Effector memory CD8-positive, alpha-beta T cell (primary cell): ENCODE results near the gene KLHL2.

ENCODE experiments used
- ATAC-seq: fragments of 150-1000 bp; cut with Tn5 transposase; replicated peaks from 2 replicates; pipeline ENCODE4 v1.10.0; 2021; ENCODE audit warnings: mild to moderate bottlenecking, moderate library complexity
- DNase-seq, 3 experiments: peaks; one replicate each; pipeline ENCODE4 v3.0.0; 2021
- H3K27ac Mint-ChIP-seq, 2 donors: one replicate each; pipeline ENCODE4 v1.8.0; 2022; ENCODE audit warnings: mild to moderate bottlenecking in 2 of 2, mixed read lengths in 2 of 2, moderate library complexity in 2 of 2
- H3K27me3 Mint-ChIP-seq, 2 donors: one replicate each; pipeline ENCODE4 v1.8.0; 2022; ENCODE audit warnings: mixed read lengths in 2 of 2
- H3K36me3 Mint-ChIP-seq: one replicate; pipeline ENCODE4 v1.8.0; 2022; ENCODE audit warnings: mild to moderate bottlenecking, moderate library complexity, mixed read lengths; ENCODE audit not compliant: insufficient read depth
- H3K4me1 Mint-ChIP-seq, 2 donors: one replicate each; pipeline ENCODE4 v1.8.0; 2022; ENCODE audit warnings: low read depth in 2 of 2, mixed read lengths in 2 of 2
- H3K4me3 Mint-ChIP-seq, 2 donors: one replicate each; pipeline ENCODE4 v1.8.0; 2022; ENCODE audit warnings: mild to moderate bottlenecking in 2 of 2, mixed read lengths in 2 of 2, moderate library complexity in 2 of 2
- H3K9me3 Mint-ChIP-seq, 2 donors: one replicate each; pipeline ENCODE4 v1.8.0; 2022; ENCODE audit warnings: mixed read lengths in 2 of 2

Gene KLHL2

DNA sequence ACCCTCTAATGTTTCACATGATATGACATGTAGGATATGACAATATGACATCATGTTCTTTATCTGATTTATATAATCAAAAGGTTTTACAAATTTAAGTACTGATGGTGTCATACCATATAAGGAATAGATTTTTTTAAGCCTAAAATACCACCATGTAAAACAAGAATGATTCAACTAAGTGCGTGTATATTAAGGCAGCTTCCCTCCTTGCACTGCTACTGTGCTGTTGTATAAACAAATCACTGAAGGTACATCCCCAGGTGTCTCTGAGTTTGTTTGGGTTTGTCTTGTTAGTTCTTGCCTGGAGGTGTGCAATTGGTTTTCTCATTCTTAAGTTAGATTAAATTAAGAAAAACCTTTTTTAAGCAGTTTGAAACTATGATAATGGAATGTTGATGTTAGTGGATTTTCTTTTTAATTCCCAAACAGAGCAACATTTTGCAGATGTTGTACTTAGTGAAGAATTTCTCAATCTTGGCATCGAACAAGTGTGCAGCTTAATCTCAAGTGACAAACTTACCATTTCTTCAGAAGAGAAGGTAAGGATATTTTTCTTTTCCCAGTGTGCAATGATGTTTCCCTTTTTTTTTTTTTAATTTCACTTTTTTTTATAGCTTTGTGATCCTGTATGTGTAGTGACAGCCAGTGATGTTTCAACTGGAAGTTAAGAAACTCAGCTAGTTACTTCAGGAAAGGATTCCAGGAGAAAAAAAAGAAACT lies 86.7 kb downstream of the KLHL2 start:
- DNase-seq (no peak), ATAC-seq (no peak)
- Mint-ChIP-seq H3K27ac (peak overlapping the region in 1 of 2 donors; percentile 70), H3K36me3 (peaks cover 8% of the 10 kb centered on the region), H3K9me3 (no peaks in the 10 kb centered on the region), H3K4me3 (no peak overlapping the region), H3K27me3 (no peaks in the 10 kb centered on the region), H3K4me1 (peaks cover 9 to 17% of the 10 kb centered on the region in 2 donors)

DNA sequence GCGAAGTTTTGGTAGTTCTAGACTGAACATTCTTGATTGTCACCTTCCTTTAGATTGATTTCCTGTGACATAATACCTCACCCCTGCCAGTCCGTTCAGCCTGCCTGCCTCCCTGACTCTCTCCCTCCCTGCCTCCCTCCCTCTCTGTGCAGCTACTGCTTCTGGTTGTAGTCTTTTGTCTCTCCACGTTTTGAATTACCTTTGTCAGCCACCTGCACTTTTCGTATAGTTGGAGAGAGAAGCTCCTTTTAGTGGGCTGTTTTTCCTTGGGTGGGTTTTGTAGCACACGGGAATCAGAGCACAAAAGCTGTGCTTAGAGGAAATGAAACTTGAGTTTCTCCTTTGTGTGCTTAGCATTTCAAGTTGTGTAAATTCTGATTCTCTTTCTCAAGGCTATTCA lies 87.5 kb downstream of the KLHL2 start:
- peak; percentile 78 for ATAC-seq
- peak overlapping the region; percentile 24 to 70 for H3K27ac Mint-ChIP-seq
- DNase-seq = peak in 1 of 3 experiments; percentile 17
- H3K4me3 Mint-ChIP-seq = no peak overlapping the region
- H3K36me3 Mint-ChIP-seq = peaks cover 12% of the 10 kb centered on the region
- H3K4me1 Mint-ChIP-seq = peaks cover 9 to 17% of the 10 kb centered on the region in 2 donors
- H3K9me3 Mint-ChIP-seq = no peaks in the 10 kb centered on the region
- no peaks in the 10 kb centered on the region for H3K27me3 Mint-ChIP-seq

DNA sequence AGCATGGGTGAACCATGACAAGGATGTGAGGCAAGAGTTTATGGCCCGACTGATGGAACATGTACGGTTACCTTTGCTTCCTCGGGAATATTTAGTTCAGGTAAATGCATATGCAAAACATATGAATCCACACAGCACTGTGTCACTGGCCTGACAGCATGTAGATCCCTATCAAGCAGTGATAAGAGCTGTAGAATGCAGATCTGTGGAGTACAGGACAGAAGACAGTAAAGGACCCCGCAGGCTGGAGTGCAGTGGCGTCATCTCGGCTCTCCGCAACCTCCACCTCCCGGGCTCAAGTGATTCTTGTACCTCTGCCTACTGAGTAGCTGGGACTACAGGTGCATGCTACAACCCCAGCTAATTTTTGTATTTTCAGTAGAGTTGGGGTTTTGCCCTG lies 90.3 kb downstream of the KLHL2 start:
- ATAC-seq = no peak

DNA sequence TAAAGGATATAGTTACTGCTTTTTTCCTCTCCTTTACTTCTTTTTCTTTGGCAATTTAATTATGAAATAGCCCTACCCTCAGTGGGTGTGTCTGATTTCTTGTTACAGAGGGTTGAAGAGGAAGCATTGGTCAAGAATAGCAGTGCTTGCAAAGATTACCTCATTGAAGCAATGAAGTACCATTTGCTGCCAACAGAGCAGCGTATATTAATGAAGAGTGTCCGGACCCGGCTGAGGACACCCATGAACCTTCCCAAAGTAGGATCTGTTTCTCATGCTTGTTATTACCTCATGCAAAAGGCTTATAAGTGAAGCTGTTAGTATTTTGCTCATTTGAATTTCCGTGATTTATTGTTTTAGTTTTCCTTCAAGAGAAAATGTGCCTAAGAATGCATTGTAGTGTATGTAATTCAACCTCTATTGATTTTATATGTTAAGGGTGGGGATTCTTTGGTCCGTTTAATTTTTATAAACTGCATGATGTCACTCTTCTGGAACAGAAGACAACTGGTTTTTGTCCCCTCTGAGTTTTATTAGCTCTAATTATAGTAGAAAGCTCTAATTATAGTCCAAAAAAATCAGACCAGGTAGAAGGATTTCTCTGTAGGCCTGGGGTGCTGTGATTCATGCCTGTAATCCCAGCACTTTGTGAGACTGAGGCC lies 92.2 kb downstream of the KLHL2 start:
- Mint-ChIP-seq H3K27me3 (no peaks in the 10 kb centered on the region), H3K4me3 (no peak overlapping the region), H3K27ac (peak overlapping the region in 1 of 2 donors; percentile 49), H3K36me3 (peaks cover 14% of the 10 kb centered on the region), H3K4me1 (peaks cover 14 to 27% of the 10 kb centered on the region in 2 donors), H3K9me3 (no peaks in the 10 kb centered on the region)
- DNase-seq = no peak
- no peak for ATAC-seq

More for the DNA sequence above, 90.3 kb downstream of the KLHL2 start:
- H3K4me1 Mint-ChIP-seq = peaks cover 14 to 25% of the 10 kb centered on the region in 2 donors
- H3K27me3 Mint-ChIP-seq = no peaks in the 10 kb centered on the region
- H3K9me3 Mint-ChIP-seq = no peaks in the 10 kb centered on the region
- H3K36me3 Mint-ChIP-seq = peaks cover 14% of the 10 kb centered on the region
- no peak overlapping the region for H3K4me3 Mint-ChIP-seq
- no peak overlapping the region for H3K27ac Mint-ChIP-seq
- DNase-seq = no peak

DNA sequence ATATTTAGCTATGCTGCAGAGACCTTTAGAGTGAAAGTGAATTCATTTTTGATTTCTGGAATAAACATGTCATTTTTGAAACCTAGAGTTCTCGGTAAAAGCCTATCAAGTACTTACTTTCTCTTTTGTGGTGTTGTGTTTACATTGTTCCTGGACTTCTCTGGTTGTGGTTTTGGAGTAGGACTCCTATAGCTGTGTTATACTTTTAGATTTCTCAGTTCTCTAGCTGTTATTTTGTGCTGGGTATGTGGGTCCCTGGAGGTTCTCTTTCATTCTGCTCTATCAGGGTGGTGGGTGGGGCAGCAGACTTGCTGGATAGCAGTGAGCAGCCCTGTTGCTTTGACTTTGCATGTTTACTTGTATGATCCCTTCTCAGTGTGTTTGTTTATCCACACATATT lies 94.5 kb downstream of the KLHL2 start:
- no peak for DNase-seq
- Mint-ChIP-seq H3K4me3 (peak overlapping the region; percentile 48 to 52), H3K36me3 (peaks cover 17% of the 10 kb centered on the region)

DNA sequence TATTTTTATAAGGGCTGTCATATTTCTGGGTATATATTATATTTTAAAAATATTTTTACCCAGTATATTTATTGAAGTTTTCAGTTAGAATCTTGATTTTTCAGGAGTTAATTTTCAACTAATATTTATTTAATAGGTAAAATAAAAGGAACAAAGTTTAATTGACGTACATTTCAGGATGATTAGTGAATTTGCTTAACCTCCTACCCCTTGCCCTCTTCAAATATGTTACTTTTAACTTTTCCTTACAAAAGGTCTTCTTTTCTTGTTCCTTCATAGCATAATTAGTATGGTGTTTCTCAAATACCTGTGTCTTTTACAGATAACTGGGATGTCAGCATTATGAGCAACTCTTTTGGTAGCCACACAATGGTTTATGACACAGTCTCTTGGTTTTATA lies 95.3 kb downstream of the KLHL2 start:
- H3K36me3 Mint-ChIP-seq = peaks cover 20% of the 10 kb centered on the region
- H3K4me3 Mint-ChIP-seq = no peak overlapping the region
- H3K27ac Mint-ChIP-seq = no peak overlapping the region
- ATAC-seq (no peak), DNase-seq (no peak)
- no peaks in the 10 kb centered on the region for H3K9me3 Mint-ChIP-seq
- no peaks in the 10 kb centered on the region for H3K27me3 Mint-ChIP-seq
- H3K4me1 Mint-ChIP-seq = peaks cover 5 to 16% of the 10 kb centered on the region in 2 donors

More for the DNA sequence above, 94.5 kb downstream of the KLHL2 start:
- Mint-ChIP-seq H3K9me3 (no peaks in the 10 kb centered on the region), H3K4me1 (peaks cover 5 to 16% of the 10 kb centered on the region in 2 donors), H3K27me3 (no peaks in the 10 kb centered on the region), H3K27ac (peak overlapping the region; percentile 50 to 76)
- peak; percentile 43 for ATAC-seq

DNA sequence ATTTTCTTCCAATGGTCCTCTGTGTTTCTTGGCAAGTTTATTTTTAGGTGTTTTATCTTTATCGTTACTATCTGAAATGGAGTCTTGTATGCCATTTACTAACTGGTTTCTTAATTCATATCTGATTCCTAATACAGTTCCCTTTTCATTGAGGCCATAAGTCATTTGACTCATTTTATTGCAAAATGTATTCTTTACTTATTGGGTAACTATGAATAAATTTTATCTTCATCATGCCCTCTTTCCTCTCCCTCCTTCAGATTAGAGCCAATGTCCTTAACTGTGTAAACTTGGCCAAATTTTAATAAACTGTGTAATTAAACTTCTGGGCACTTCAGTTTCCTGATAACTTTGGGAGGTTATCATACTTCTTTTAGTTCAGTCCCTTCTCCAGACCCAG lies 100.8 kb downstream of the KLHL2 start:
- Mint-ChIP-seq H3K27ac (no peak overlapping the region), H3K4me3 (no peak overlapping the region), H3K36me3 (peaks cover 34% of the 10 kb centered on the region), H3K27me3 (no peaks in the 10 kb centered on the region), H3K4me1 (no peaks in the 10 kb centered on the region), H3K9me3 (no peaks in the 10 kb centered on the region)
- DNase-seq (no peak), ATAC-seq (no peak)

DNA sequence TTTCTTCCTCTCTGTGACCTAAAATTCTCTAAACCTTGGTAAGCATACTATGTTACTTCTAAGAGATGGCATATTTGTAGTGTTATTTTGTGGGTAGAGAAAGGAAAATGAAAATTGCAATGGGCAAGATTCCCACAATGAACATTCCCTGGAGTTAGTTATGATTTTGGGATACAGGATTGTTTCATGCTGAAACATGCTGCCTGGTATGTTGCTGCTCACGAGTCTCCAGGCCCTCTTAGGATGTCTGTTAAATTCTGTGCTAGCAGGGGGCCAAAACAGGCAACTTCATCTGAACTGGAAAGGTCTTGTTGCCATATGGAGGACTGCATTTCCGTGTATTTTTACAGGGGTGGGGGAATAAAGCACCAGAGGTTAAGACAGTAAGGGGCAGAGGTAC lies 101.2 kb downstream of the KLHL2 start:
- DNase-seq (no peak), ATAC-seq (no peak)
- H3K27me3 Mint-ChIP-seq = no peaks in the 10 kb centered on the region
- no peaks in the 10 kb centered on the region for H3K4me1 Mint-ChIP-seq
- peaks cover 34% of the 10 kb centered on the region for H3K36me3 Mint-ChIP-seq
- no peaks in the 10 kb centered on the region for H3K9me3 Mint-ChIP-seq
- no peak overlapping the region for H3K4me3 Mint-ChIP-seq
- no peak overlapping the region for H3K27ac Mint-ChIP-seq

DNA sequence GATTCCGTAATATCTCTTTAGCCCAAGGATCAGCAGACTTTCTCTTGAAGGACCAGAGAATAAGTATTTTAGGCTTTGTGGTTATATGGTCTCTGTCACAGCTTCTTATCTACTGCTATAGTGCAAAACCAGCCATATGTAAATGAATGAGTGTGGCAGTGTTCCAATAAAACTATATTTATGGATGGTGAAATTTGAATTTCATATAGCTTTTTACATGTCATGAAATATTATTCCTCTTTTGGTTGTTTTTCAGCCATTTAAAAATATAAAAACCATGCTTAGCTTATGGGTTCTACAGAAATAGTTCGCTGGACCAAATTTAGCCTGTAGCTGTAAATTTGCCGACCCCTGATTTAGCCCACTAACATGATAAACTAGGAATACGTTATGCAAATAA lies 102.1 kb downstream of the KLHL2 start:
- Mint-ChIP-seq H3K27me3 (no peaks in the 10 kb centered on the region), H3K4me1 (no peaks in the 10 kb centered on the region), H3K27ac (peak overlapping the region in 1 of 2 donors; percentile 35)

DNA sequence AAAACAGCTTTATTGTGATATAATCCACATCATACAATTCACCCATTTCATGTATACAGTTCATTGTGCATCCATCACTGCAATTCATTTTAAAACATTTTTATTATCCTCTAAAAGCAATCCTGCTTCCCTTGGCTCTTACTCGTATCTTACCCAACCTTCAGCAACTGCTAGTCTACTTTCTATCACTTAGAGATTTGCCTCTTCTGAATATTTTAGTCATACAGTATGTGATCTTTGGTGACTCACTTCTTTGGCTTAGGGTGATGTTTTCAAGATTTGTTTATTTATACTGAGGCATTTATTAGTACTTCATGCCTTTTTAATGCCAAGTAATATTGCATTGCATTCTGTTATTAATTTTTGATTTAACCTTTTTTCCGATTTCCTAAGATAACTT lies 105.1 kb downstream of the KLHL2 start:
- no peak for DNase-seq
- no peaks in the 10 kb centered on the region for H3K4me1 Mint-ChIP-seq
- no peak overlapping the region for H3K4me3 Mint-ChIP-seq
- H3K27ac Mint-ChIP-seq = no peak overlapping the region
- no peaks in the 10 kb centered on the region for H3K9me3 Mint-ChIP-seq
- H3K36me3 Mint-ChIP-seq = peaks cover 26% of the 10 kb centered on the region
- no peaks in the 10 kb centered on the region for H3K27me3 Mint-ChIP-seq
- no peak for ATAC-seq

More for the DNA sequence above, 102.1 kb downstream of the KLHL2 start:
- DNase-seq (no peak), ATAC-seq (no peak)
- Mint-ChIP-seq H3K4me3 (no peak overlapping the region), H3K9me3 (no peaks in the 10 kb centered on the region), H3K36me3 (peaks cover 34% of the 10 kb centered on the region)

DNA sequence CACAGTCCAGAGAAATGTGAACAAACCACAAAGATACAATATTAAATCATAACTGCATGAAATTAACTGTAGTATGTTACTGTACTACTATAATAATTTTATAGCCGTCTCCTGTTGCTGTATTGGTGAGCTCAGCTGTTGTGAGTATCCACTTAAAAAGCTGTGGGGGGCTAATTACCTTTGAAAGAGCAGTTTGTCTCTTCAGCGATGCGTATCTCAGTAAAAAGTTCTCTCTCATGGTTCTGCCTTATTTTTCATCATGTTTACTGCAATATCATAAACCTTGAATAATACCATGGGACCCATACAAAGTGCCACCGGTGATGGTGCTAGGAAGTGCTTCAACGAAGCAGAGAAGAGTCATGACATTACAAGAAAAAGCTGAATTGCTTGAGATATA lies 111.7 kb downstream of the KLHL2 start:
- H3K36me3 Mint-ChIP-seq = peaks cover 10% of the 10 kb centered on the region
- H3K4me3 Mint-ChIP-seq = no peak overlapping the region
- no peak for ATAC-seq

DNA sequence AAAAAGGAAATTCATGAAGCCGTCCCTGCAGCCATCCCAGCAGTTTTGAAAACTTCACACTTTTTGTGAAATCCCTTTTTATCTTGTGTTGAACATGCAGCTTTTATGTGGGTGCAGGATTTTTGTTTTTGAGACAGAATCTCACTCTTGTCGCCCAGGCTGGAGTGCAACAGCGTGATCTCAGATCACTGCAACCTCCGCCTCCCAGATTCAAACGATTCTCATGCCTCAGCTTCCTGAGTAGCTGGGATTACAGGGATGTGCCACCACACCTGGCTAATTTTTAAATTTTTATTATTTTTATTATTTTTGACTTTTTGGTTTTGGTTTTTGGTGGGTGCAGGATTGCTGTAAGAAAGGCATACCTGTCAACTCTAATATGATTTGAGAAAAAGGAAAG lies 112.1 kb downstream of the KLHL2 start:
- no peaks in the 10 kb centered on the region for H3K27me3 Mint-ChIP-seq
- ATAC-seq = no peak
- H3K9me3 Mint-ChIP-seq = no peaks in the 10 kb centered on the region
- H3K4me3 Mint-ChIP-seq = no peak overlapping the region
- peaks cover 10% of the 10 kb centered on the region for H3K36me3 Mint-ChIP-seq
- no peaks in the 10 kb centered on the region for H3K4me1 Mint-ChIP-seq
- no peak overlapping the region for H3K27ac Mint-ChIP-seq
- no peak for DNase-seq

More for the DNA sequence above, 111.7 kb downstream of the KLHL2 start:
- no peaks in the 10 kb centered on the region for H3K9me3 Mint-ChIP-seq
- no peaks in the 10 kb centered on the region for H3K4me1 Mint-ChIP-seq
- H3K27ac Mint-ChIP-seq = no peak overlapping the region
- H3K27me3 Mint-ChIP-seq = no peaks in the 10 kb centered on the region
- no peak for DNase-seq

DNA sequence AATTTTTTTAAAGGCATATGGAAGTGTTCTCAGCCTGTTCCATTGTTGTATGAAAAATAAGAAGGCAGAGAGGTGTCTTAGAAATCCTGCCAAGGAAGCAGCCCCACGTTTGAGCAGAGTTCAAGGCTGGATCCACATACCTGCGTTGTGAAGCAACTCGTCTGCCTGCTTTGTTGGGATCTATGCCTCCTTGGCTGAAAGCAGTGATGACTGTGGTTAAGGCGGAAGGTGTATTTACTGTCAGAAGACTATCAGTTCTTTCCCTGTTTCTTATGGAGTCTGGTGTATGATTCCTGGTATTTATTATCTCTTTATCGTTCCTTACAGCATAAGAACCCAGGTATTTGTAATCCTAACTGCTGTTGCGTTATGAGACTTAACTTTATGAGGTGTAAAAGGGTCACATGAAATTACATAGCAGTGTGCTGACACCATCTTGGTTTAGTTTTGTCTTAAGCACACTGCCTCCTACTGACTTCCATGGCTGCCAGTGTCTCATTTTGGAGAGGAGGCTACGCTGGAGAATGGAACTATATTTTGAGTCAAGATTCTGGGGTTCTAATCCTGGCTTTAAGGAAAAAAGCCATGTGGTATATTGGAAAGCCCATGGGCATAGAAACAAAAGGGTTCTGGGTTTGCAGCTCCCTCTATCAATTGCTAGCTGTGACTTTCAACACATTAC lies 117.0 kb downstream of the KLHL2 start:
- DNase-seq (no peak), ATAC-seq (no peak)
- Mint-ChIP-seq H3K36me3 (peaks cover 5% of the 10 kb centered on the region), H3K27me3 (no peaks in the 10 kb centered on the region), H3K4me3 (no peak overlapping the region), H3K4me1 (peaks cover 6 to 11% of the 10 kb centered on the region in 2 donors), H3K27ac (no peak overlapping the region), H3K9me3 (no peaks in the 10 kb centered on the region)

DNA sequence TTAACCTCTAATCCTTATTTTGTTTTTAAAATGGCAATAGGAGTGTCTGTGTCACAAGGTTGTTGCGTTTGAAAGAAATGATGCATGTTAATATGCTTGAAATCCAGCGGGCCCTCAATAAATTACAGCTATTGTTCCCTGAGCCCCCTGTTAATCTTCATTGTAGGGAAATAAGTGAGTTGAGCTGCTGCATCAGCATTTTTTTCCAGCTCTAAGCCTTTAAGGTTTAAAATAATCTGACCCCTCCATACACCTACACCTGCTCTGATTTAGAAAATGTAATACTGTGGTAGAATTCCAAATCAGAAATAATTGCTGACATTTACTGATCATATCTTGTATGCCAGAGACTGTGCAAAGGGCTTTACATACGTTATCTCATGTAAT lies 117.5 kb downstream of the KLHL2 start:
- no peak for DNase-seq
- no peak overlapping the region for H3K27ac Mint-ChIP-seq
- peaks cover 6 to 11% of the 10 kb centered on the region in 2 donors for H3K4me1 Mint-ChIP-seq
- no peak overlapping the region for H3K4me3 Mint-ChIP-seq
- ATAC-seq = no peak
- H3K36me3 Mint-ChIP-seq = no peaks in the 10 kb centered on the region
- no peaks in the 10 kb centered on the region for H3K9me3 Mint-ChIP-seq
- H3K27me3 Mint-ChIP-seq = no peaks in the 10 kb centered on the region
